ENCODE results near the gene HMBS. TPM values are rescaled to one million over a fixed set of nuclear protein-coding genes. Genes with fewer than 3 reads are reported as not detected.

The HMBS gene
- total RNA-seq, 4 donors from 2014 or later = 6.7 to 18.3 (median 10.6) TPM

GRCh38 chr11:119088406-119088805 lies 3.7 kb downstream of the HMBS start:
- H3K36me3 ChIP-seq = peaks cover 0 to 14% (median 0%) of the 10 kb centered on the region in 3 donors
- H3K4me3 ChIP-seq = no peak overlapping the region
- no peak for TF ChIP-seq EP300 (IDR thresholded peaks at IDR 0.05)
- TF ChIP-seq CTCF (IDR thresholded peaks at IDR 0.05) = no peak
- no peak for TF ChIP-seq POLR2A (IDR thresholded peaks at IDR 0.05)
- DNase-seq (ENCODE audit: low spot score in 2 of 2) = no peak
- 85 to 91% methylated on average over 9 of the region's 9 CpGs for WGBS, 2 donors
- peaks cover 0 to 33% (median 19%) of the 10 kb centered on the region in 4 donors for H3K4me1 ChIP-seq
- no peak overlapping the region for H3K27ac ChIP-seq
- H3K27me3 ChIP-seq = no peaks in the 10 kb centered on the region
- no peaks in the 10 kb centered on the region for H3K9me3 ChIP-seq

GRCh38 chr11:119089319-119089718 lies 4.6 kb downstream of the HMBS start:
- no peak overlapping the region for H3K27ac ChIP-seq

GRCh38 chr11:119091178-119091577 lies 6.5 kb downstream of the HMBS start:
- no peak for DNase-seq (ENCODE audit: low spot score in 2 of 2)
- Histone ChIP-seq H3K27ac (no peak overlapping the region), H3K36me3 (peaks cover 0 to 17% (median 0%) of the 10 kb centered on the region in 3 donors), H3K27me3 (no peaks in the 10 kb centered on the region), H3K4me1 (peaks cover 0 to 31% (median 19%) of the 10 kb centered on the region in 4 donors), H3K4me3 (no peak overlapping the region), H3K9me3 (no peaks in the 10 kb centered on the region)
- TF ChIP-seq EP300 (IDR thresholded peaks at IDR 0.05) (no peak), POLR2A (IDR thresholded peaks at IDR 0.05) (no peak), CTCF (IDR thresholded peaks at IDR 0.05) (no peak)
- 71 to 79% methylated on average over 9 of the region's 9 CpGs for WGBS, 2 donors

More at GRCh38 chr11:119089319-119089718, 4.6 kb downstream of the HMBS start:
- Histone ChIP-seq H3K27me3 (no peaks in the 10 kb centered on the region), H3K4me1 (peaks cover 0 to 37% (median 25%) of the 10 kb centered on the region in 4 donors), H3K36me3 (peaks cover 0 to 14% (median 0%) of the 10 kb centered on the region in 3 donors), H3K4me3 (no peak overlapping the region), H3K9me3 (no peaks in the 10 kb centered on the region)
- no peak for DNase-seq (ENCODE audit: low spot score in 2 of 2)
- 75 to 88% methylated on average over 1 of the region's 1 CpG for WGBS, 2 donors
- TF ChIP-seq EP300 (IDR thresholded peaks at IDR 0.05) = no peak
- no peak for TF ChIP-seq CTCF (IDR thresholded peaks at IDR 0.05)
- no peak for TF ChIP-seq POLR2A (IDR thresholded peaks at IDR 0.05)

- WGBS, 2 donors = 81 to 83% methylated on average over 13 of the region's 13 CpGs
- H3K27me3 ChIP-seq = no peaks in the 10 kb centered on the region
- peaks cover 0 to 27% (median 0%) of the 10 kb centered on the region in 3 donors for H3K36me3 ChIP-seq
- no peak overlapping the region for H3K4me3 ChIP-seq
- no peaks in the 10 kb centered on the region for H3K9me3 ChIP-seq
- no peak overlapping the region for H3K27ac ChIP-seq
- no peak for DNase-seq (ENCODE audit: low spot score in 2 of 2)
- H3K4me1 ChIP-seq = peaks cover 0 to 30% (median 18%) of the 10 kb centered on the region in 4 donors
- TF ChIP-seq POLR2A (IDR thresholded peaks at IDR 0.05) = no peak
- TF ChIP-seq EP300 (IDR thresholded peaks at IDR 0.05) = no peak
- TF ChIP-seq CTCF (IDR thresholded peaks at IDR 0.05) = no peak
Measured at GRCh38 chr11:119091966-119092879, 7.5 kb downstream of the HMBS start.

Data from tibial nerve (tissue), 4 donors.